PFSK-1 (cell line): ENCODE data around the gene FRMD4B.

Experiments used
- FOXP2 ChIP-seq: optimal IDR thresholded peaks from 2 replicates; pipeline ENCODE3; 2011; ENCODE audit warnings: borderline replicate concordance, control low read depth, inconsistent platforms; ENCODE audit not compliant: insufficient read depth; ENCODE audit errors: extremely low read length, extremely low read depth
- POLR2AphosphoS5 ChIP-seq: IDR thresholded peaks from 2 replicates; pipeline ENCODE4 v1.6.1; 2012; ENCODE audit warnings: low read depth, mild to moderate bottlenecking, control low read depth, low read length, moderate library complexity
- SIN3A ChIP-seq: IDR thresholded peaks from 2 replicates; pipeline ENCODE4 v1.6.1; 2012; ENCODE audit warnings: mild to moderate bottlenecking, low read length, moderate library complexity, borderline replicate concordance; ENCODE audit not compliant: insufficient read depth
- TAF1 ChIP-seq: IDR thresholded peaks from 2 replicates; pipeline ENCODE4 v1.6.1; 2012; ENCODE audit warnings: low read length, control low read depth, borderline replicate concordance; ENCODE audit not compliant: insufficient read depth
- TF ChIP-seq, protein P1 (sequence below), 2 experiments: IDR thresholded peaks; 2 replicates each; pipeline versions ENCODE4 v1.6.1 to v1.8.0; 2011 to 2012; ENCODE audit warnings: low read depth in 2 of 2, low read length in 2 of 2, control low read depth in 1 of 2, inconsistent platforms in 1 of 2, mild to moderate bottlenecking in 1 of 2, moderate library complexity in 1 of 2; ENCODE audit not compliant: insufficient read depth in 1 of 2

The FRMD4B gene

DNA sequence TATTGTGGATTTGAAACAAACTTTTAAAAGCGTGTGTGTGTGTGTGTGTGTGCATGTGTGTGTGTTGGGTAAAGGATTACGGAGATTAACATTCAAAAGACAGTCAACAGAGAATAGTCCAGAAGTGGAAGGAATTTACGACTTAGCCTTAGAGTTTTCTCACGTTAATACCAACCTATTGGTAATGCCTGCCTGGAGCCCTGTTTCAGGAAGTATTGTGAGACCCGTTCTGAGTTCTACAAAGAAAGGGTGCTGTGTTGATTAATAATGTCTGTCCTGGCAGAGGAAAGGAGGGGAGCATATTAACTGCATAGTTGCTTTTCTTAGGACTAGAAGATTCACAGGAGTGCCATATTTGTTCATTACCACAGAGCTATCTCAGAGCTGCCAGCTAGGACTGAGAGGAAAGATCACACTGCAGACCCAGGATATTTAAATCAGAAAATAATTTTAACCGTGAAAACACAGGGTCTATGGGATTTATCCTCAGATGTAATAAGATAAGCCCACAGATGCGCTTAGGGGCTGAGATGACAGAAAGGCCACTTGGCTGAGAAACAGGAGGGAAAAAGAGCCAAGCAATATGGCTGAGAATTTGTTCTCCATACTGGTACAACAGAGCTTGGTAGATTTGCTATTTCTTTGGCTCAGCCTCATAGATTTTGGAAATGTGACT, 40.5 kb upstream of the FRMD4B start:
- no peak for TF ChIP-seq POLR2AphosphoS5
- TF ChIP-seq, protein P1, sequence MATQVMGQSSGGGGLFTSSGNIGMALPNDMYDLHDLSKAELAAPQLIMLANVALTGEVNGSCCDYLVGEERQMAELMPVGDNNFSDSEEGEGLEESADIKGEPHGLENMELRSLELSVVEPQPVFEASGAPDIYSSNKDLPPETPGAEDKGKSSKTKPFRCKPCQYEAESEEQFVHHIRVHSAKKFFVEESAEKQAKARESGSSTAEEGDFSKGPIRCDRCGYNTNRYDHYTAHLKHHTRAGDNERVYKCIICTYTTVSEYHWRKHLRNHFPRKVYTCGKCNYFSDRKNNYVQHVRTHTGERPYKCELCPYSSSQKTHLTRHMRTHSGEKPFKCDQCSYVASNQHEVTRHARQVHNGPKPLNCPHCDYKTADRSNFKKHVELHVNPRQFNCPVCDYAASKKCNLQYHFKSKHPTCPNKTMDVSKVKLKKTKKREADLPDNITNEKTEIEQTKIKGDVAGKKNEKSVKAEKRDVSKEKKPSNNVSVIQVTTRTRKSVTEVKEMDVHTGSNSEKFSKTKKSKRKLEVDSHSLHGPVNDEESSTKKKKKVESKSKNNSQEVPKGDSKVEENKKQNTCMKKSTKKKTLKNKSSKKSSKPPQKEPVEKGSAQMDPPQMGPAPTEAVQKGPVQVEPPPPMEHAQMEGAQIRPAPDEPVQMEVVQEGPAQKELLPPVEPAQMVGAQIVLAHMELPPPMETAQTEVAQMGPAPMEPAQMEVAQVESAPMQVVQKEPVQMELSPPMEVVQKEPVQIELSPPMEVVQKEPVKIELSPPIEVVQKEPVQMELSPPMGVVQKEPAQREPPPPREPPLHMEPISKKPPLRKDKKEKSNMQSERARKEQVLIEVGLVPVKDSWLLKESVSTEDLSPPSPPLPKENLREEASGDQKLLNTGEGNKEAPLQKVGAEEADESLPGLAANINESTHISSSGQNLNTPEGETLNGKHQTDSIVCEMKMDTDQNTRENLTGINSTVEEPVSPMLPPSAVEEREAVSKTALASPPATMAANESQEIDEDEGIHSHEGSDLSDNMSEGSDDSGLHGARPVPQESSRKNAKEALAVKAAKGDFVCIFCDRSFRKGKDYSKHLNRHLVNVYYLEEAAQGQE (IDR thresholded peaks at IDR 0.05; ENCODE audit: insufficient read depth in 1 of 2, low read depth in 2 of 2, low read length in 2 of 2) = no peak
- TF ChIP-seq FOXP2 = no peak
- no peak for TF ChIP-seq SIN3A
- TF ChIP-seq TAF1 = no peak

DNA sequence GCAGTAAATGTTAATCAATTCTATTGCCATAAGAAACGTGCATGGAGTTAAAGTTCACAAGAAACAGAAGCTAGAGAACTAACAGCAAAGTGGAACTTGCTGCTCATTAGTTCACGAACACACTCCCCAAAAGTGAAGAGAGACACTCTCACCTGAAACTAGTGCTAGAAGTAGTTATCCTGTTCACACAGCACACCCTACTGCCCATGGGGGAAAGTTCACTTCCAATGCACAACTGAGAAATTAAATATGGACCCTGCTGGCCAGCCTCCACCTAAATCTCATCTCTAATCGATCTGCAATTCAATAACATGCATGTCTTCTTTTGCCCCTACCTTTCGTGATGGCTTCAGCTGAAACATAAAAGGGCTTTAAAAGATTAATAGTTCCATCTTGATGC, 39.4 kb upstream of the FRMD4B start:
- TF ChIP-seq, protein P1 (IDR thresholded peaks at IDR 0.05; ENCODE audit: insufficient read depth in 1 of 2, low read depth in 2 of 2, low read length in 2 of 2) = no peak
- TF ChIP-seq POLR2AphosphoS5 (no peak), TAF1 (no peak), FOXP2 (no peak), SIN3A (no peak)

DNA sequence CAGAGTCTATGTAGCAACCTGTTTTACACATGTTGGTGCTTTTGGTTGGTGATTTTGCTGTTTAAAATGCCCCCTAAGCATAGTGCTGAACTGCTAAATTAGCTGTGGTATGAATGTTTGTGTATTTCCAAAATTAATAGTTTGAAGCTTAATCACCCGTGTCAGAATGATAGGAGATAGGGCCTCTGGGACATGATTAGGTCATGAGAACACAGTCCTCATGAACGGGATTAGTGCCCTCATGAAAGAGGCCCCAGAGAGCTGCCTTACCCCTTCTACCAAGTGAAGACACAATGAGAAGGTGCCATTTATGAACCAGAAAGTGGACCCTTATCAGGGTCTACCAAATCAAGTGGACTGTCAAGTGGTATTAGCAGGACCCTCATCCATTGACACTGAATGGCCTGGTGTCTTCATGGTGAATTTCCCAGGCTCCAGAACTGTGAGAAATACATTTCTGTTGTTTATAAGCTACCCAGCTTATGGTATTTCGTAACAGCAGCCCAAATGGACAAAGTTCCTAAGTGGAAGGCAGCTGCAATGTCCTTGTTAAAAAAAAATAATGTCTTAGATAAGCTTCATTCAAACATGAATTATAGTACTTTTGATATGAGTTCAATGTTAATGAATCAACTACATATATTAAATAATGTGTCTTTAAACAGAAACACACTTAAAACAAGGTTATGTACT, 37.7 kb upstream of the FRMD4B start:
- TF ChIP-seq SIN3A (no peak), FOXP2 (no peak), TAF1 (no peak), POLR2AphosphoS5 (no peak)
- TF ChIP-seq, protein P1 (IDR thresholded peaks at IDR 0.05; ENCODE audit: insufficient read depth in 1 of 2, low read depth in 2 of 2, low read length in 2 of 2) = no peak

DNA sequence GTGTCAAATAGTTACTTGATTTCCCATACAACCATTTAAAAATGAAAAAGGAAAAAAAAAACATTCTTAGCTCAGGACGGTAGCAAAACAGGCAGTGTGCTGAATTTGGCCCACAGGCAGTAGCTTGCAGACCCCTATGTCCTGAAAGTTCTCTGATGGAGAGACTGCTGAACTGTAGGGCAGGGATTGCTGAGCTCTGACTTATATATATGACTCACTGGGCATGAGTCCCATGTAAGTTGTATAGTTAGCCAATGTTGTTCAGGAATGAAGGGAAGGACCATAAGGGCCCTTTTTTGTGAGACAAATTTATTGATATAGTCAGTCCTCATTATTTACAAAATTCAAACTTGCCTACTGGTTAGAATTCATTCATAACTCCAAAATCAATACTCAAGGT, 36.9 kb upstream of the FRMD4B start:
- no peak for TF ChIP-seq SIN3A
- TF ChIP-seq POLR2AphosphoS5 = no peak
- no peak for TF ChIP-seq FOXP2
- no peak for TF ChIP-seq TAF1
- TF ChIP-seq, protein P1 (IDR thresholded peaks at IDR 0.05; ENCODE audit: insufficient read depth in 1 of 2, low read depth in 2 of 2, low read length in 2 of 2) = no peak

DNA sequence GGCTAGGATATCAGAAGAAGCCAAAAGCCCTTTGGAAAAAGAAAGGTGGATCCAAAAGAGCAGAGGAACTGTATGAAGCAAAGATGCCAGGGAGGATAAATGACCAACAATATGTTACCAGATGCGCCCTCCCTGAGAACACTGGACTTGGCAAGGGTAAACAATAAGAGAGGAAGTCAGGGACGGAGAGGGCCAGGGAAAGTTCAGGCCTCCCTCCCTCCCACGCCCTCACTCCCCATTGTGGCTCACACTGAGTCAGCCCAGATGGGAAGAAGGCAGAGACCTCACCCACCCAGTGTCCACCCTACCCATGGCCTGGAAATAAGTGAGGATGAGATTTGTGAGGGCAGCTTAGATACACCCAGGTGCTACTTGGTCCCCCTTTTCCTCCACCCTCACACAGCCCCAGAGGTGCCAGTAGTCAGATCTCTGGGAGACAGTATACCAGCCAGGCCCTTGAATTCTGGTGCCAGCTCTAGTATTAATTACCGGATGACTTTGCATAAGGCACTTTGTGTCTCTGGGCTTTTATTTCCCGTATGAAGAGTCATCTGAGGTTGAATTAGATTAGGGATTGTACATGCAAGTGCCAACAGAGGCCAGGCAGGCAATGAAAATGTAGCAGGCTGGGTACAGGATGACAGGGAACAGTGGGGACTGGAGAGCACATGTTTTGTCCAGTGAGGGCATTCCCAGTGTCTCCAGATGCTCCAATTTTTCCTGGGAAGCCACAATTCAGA, 35.1 kb upstream of the FRMD4B start:
- no peak for TF ChIP-seq TAF1
- TF ChIP-seq, protein P1 (IDR thresholded peaks at IDR 0.05; ENCODE audit: insufficient read depth in 1 of 2, low read depth in 2 of 2, low read length in 2 of 2) = no peak
- no peak for TF ChIP-seq FOXP2
- no peak for TF ChIP-seq POLR2AphosphoS5
- no peak for TF ChIP-seq SIN3A
